ENCODE results near the gene PDP2.

GRCh38 chr16:66935314-66936011, 55.1 kb downstream of the PDP2 start, which contains the start of gene CES2:
- TF ChIP-seq ZNF274 (IDR thresholded peaks at IDR 0.05; ENCODE audit: low read depth, low read length), result no peak
- TF ChIP-seq YY1 (IDR thresholded peaks at IDR 0.05; ENCODE audit: insufficient read depth, insufficient read length), result no peak
- TF ChIP-seq SUZ12 (IDR thresholded peaks at IDR 0.05; ENCODE audit: extremely low read depth, insufficient read depth, insufficient read length), result no peak

All from NT2/D1 (cell line).